ENCODE results near the gene TP73.
A peak's percentile ranks its signal among the peaks of the same experiment; 100 is the strongest.

TP73 gene

DNA sequence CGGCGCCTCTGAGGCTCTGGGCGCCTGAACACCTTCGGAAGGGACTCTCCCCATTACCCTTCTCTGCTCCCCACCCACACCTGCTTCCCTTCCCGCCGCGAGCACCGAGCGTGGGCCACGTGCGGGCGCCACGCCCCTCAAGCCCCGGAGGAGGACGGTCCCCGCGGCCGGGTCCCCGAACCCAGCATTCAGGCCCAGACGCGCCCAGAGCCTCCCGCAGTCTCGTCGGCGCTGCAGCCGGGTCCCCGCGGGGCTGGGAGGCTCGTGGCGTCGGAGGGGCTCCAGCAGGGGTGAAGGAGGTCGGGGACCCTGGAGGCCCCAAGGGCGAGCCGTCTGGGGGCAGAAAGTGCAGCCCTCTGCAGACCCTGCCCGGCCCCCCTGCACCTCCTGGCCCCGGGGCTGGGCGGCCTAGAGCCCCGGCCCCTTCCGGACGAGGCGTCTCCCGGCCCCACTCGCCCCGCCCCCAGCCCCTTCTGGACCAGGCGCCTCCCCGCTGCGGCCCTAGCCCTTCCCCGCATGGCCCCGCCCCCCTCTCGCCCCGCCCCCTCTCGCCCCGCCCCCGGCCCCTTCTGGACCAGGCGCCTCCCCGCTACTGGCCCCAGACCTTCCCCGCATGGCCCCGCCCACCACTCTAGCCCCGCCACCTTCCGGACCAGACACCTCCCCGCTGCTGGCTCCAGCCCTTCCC is 119.9 kb downstream of the TP73 start:
- DNase-seq, result peak; percentile 93 to 95
- TF ChIP-seq GATA1 (IDR thresholded peaks at IDR 0.05; ENCODE audit: low read depth, low read length) (no peak), POLR2A (IDR thresholded peaks at IDR 0.05; ENCODE audit: low read length) (no peak)

DNA sequence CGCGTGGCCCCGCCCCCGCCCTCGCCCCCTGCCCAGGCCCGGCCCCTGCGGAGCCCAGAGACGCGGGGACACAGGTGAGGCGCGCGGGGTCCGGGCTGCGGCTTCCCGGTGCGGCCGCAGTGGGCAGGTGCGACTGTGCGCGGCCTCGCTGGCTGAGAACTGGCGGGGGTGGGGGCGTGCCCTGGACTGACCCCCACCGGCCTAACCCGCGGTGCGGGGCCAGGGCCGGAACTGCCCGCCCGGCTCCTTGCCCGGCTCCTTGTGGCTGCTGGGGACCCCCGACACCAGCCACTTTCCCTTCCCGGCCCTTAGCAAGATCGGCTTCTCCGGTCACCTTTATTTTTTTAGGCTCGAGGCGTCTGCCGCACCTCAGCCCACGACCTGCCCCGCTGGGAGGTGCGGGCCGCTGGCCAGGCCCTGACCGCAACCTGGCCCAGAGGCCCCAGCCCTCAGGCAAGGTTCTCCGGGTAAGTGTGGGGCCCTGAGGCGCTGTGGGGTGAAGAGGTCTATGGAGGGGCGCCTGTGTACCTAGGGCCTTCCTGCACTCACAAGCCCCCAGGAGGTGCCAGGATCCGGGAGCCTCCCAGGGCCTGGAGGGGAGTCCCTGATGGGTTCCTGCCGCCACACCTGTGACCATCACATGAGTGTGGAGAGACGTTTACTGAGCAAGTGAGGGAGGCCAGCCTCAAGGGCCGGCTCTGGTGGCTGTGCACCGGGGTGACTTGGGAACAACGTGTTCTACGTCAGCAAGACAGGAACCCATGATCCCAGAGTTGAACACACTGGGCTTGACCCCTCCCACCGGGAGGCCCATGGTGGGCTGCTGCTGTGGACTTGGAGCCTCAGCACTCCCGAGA is 120.6 kb downstream of the TP73 start, which contains the start of gene SMIM1:
SMIM1 (plus strand) TSS at position 35 of the 857 bp plus-strand sequence. CDS start 2,625 bp downstream, outside the sequence.
- no peak for TF ChIP-seq GATA1 (IDR thresholded peaks at IDR 0.05; ENCODE audit: low read depth, low read length)
- TF ChIP-seq POLR2A (IDR thresholded peaks at IDR 0.05; ENCODE audit: low read length), result peak; percentile 84
- DNase-seq, result peak; percentile 60 to 69

DNA sequence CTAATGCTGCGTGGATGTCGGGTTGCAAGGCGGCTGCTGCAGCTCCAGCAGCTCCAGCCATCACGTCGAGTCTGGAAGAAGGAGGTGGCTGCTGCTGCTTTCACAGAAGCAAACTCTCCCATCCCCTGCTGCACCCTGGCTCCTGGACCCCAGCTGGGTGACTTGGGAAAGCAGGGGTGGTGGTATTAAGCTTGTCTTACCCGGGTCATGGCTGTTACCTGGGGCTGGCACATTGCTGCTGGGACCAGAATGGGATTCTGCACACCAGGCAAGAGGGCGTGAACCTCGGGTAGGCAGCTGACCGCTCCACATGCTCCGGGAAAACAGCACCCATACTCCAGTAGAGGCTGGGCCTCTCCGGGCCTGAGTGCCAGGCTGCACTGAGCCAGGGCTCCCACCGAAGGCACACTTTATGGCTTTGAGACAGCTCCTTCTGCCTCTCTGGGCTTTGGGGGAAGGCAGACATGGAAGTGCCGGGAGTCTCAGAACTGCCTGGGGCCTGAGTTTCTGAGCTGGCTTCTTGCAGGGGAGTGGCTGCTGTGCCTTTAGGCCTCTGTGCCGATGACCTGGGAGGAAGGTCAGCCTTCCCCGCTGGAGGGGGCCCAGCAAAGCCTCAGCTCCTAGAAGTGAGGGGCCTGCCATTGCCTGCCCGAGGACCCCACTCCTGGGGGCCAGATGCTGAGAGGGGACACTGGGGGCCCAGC is 121.4 kb downstream of the TP73 start:
- TF ChIP-seq GATA1 (IDR thresholded peaks at IDR 0.05; ENCODE audit: low read depth, low read length), result no peak
- TF ChIP-seq POLR2A (IDR thresholded peaks at IDR 0.05; ENCODE audit: low read length), result peak; percentile 68
- peak; percentile 56 to 58 for DNase-seq

DNA sequence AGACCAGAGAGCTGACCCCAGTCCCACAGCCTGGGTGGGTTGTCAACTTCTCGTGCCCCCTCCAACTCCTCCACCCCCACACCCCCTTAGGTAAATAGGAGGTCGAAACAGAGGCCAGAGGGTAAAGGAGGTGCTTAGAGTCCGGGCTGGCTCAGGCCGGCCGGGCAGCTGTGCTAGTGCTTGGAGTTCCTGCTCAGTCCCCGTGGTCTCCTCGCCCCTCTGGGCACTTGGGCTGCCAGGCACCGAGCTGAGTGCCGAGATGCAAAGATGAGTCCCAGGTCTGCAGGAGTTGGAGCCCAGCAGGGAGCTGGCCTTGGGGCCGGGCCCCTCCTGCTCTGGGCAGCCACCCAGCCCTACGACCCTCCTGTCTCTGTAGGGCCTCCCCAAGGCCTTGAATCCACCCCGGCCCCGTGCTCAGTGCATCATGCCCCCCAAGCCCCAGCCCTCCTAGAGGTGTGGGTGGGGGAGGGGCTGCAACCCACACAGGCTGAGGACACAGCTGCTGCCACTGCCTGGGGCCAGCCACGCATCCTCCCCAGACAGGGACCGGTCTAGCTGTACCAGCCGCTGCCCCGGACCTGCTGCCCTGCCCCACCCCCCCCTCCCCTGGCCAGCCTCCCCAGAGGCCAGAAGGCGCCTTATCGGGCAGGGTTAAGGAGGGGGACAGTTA is 122.1 kb downstream of the TP73 start:
- DNase-seq, result no peak
- TF ChIP-seq POLR2A (IDR thresholded peaks at IDR 0.05; ENCODE audit: low read length) (peak; percentile 30), GATA1 (IDR thresholded peaks at IDR 0.05; ENCODE audit: low read depth, low read length) (no peak)

DNA sequence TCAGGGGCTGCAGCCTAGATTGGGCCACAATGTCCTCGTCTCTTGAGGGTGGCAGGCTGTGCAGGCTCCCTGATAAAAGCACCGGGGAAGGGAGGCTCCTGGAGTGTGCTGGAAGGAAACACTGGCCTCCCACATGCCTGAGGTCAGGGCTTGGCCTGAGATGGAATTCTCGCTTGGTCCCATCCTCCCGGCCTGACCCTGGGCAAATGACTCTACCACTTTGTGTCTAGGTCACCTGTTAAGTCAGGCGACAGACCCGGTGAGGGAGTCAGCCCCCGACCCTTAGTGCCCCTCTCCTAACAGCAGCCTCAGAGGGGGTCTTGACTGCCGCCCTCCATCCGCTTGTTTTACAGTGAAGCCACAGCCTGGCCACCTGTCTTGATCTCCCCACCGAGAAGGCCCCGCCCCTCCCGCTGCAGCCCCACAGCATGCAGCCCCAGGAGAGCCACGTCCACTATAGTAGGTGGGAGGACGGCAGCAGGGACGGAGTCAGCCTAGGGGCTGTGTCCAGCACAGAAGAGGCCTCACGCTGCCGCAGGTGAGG is 122.7 kb downstream of the TP73 start:
- peak; percentile 90 to 97 for DNase-seq
- TF ChIP-seq GATA1 (IDR thresholded peaks at IDR 0.05; ENCODE audit: low read depth, low read length), result peak; percentile 69
- no peak for TF ChIP-seq POLR2A (IDR thresholded peaks at IDR 0.05; ENCODE audit: low read length)

DNA sequence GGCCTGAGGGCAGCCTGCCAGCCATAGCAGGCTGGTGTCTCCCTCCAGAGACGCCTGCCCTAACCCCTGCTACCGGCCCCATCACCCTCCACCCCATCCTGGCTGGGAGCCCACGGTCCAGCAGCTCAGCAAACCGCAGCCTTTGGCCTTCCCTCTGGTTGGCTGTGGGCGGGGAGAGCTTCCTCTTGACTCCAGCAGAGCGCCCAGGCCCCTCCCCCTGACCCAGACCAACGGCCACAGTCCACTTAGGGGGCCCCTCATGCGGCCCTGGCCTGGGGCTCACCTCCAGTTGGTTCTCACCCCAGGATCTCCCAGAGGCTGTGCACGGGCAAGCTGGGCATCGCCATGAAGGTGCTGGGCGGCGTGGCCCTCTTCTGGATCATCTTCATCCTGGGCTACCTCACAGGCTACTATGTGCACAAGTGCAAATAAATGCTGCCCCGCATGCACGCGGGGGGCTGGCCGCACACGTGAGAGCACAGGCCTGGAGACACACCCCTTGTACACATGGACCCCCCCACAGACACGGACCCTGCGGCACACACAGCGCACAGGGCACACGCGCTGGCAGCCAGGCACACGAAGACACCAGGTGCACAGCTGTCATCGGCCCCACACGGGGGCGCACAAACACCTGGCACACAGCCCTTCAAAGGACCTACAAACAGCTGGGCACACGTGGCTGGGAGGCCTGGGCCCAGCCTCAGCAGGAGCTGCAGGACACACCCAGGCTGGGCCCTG is 123.3 kb downstream of the TP73 start:
- TF ChIP-seq POLR2A (IDR thresholded peaks at IDR 0.05; ENCODE audit: low read length) (peak; percentile 54), GATA1 (IDR thresholded peaks at IDR 0.05; ENCODE audit: low read depth, low read length) (no peak)
- DNase-seq, result peak; percentile 80 to 87

DNA sequence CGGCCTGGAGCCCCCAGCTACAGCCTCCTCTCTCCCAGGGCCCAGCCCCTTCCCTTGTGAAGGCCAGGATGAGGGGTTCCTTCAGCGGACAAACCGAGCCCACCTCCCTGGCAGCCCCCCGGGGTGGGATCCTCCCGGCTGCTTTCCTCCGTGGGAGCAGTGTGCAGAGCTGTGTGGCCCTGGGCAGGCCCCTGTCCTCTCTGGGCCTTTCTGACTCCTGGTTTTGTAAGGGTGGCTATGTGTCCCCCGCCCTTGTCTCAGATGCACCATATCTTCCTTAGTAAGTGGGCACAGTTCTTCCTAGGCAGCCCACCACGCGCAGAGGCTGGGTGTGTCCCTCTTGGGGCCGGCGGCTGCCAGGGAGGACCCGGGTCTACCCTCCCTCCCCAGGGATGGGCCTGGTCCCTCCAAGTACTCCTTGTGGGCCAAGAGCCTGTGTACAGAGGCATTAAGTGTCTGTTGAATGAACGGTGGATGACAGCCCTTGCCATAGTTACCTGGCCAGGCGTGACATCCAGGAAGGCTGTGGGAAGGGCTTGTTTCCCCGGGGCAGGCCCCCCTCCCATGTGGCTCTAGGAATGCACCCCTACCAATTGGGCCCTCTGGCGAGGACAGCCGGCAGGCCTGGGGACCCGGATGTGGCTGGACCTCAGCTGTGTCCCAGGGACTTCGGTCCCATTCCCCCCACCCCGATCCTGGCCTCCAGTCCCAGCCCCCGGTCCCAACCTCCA is 124.1 kb downstream of the TP73 start:
- DNase-seq, result peak in 1 of 2 experiments; percentile 47
- TF ChIP-seq GATA1 (IDR thresholded peaks at IDR 0.05; ENCODE audit: low read depth, low read length) (no peak), POLR2A (IDR thresholded peaks at IDR 0.05; ENCODE audit: low read length) (no peak)

DNA sequence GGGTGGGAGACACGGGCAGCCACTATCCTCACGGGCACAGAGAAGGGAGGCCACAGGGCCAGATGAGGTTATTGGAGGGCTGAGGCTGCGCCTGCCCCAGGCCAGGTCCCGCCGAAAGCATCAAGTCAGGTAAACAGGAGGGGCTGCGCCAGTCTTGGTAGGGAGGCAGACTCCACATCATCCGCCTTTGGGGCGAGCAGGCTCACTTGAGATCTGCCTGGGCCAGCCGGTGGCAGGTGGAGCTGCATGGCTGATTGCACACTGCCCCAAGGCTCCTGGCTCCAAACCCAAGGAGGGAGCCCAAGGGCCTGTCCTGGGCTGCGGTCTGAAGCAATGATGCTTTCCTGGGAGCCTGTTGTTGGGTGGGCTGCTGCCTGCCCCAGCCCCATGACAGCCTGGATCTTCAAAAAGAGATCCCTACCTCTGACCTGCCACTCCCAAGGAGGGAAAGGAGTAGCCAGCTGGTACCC is 124.8 kb downstream of the TP73 start:
- DNase-seq, result peak; percentile 29 to 35
- TF ChIP-seq GATA1 (IDR thresholded peaks at IDR 0.05; ENCODE audit: low read depth, low read length) (no peak), POLR2A (IDR thresholded peaks at IDR 0.05; ENCODE audit: low read length) (peak; percentile 41)

DNA sequence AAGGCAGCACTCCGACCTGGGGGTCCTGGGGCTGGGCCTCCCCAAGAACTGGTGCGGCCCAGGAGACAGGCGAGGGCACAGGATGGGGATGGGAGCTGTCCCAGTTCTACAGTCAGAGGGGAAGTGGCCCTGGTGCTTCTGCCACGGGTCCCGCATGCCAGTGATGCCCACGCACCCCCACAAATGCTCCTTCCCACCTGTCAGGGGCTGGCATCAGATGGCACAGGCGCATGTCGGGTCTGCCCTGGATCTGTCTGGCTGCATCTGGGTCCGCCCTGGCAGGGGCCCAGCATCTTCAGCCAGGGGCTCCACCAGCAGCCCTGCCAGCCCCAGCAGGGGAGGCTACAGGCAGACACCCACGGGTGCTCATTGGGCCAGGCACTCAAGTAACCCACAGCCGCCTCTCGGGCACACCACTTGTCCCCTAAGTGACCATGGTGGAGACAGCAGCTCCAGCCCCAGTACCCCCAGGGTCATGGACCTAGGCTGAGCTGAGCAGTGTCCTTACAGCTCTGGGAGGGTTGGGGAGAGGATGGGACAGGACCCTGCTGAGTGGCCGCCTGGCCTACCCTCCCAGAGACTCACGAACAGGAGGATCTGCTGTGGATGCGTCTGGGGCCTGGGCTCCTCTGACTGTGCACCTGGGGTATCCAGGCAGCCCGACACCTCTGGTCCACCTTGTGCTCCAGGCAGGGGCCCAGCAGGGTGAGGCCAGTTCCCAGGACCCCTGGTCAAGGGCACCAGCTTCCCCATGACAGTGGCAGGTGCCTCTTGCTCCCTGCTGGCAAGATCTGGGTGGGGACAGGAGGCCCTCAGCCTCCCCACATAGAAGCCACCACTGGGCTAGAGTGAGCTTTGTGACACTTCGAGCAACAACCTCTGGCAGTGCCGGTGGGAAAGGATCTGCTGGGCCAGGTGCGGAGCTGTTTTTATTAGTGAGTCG is 125.6 kb downstream of the TP73 start:
- TF ChIP-seq GATA1 (IDR thresholded peaks at IDR 0.05; ENCODE audit: low read depth, low read length) (no peak), POLR2A (IDR thresholded peaks at IDR 0.05; ENCODE audit: low read length) (peak; percentile 75)
- no peak for DNase-seq

DNA sequence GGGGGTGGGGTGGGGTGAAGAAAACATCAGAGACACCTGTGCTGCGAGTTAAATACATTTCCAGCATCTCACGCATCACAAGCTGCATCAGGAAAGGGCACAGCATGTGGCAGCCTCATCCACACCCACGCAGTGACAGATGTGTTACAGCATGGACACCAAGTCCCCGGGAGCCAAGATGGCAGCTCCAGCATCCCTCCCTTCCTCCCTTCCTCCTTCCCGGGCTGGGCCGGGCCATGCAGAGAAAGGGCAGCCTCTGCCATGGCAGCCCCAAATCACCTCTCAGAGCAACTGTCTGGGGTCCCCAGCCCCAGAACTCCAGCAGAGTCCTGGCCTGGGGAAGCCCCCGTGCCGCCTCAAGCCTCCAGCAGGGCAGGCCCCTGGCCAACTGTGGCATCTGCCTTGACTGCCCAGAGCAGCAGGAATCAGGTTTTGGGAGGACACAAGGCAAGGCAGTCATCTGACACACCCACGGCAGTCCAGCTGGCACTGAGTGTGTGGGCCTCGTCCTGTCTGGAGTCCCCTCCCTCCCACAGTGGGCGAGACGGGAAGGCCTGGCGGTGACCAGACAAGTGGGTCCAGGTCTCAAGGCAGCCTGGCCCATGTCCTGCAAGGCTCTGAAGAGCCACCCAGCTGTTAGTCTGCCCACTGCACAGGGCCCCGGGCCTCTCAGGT is 126.4 kb downstream of the TP73 start:
- no peak for DNase-seq
- TF ChIP-seq POLR2A (IDR thresholded peaks at IDR 0.05; ENCODE audit: low read length) (peak; percentile 58), GATA1 (IDR thresholded peaks at IDR 0.05; ENCODE audit: low read depth, low read length) (no peak)
